Neural progenitor cell (in vitro differentiated cells): ENCODE data around the gene MCUR1.

Experiments used
- CTCF ChIP-seq: fragments of 200-600 bp; sonication (generic); IDR thresholded peaks from 2 replicates; pipeline ENCODE4 v1.5.1; 2017; ENCODE audit warnings: antibody characterized with exemption, mild to moderate bottlenecking
- EZH2 ChIP-seq: fragments of 200-600 bp; sonication (generic); IDR thresholded peaks from 2 replicates; pipeline ENCODE4 v1.6.1; 2017; ENCODE audit warnings: antibody characterized with exemption, mild to moderate bottlenecking, moderate library complexity
- EZH2phosphoT487 ChIP-seq: fragments of 200-600 bp; sonication (generic); IDR thresholded peaks from 2 replicates; pipeline ENCODE4 v1.6.1; 2017; ENCODE audit warnings: antibody characterized with exemption

GRCh38 chr6:13814176-13814937 is at the start of gene MCUR1:
- TF ChIP-seq CTCF (peak; percentile 40), EZH2 (no peak), EZH2phosphoT487 (peak; percentile 60)
